ENCODE data around the gene CLUH.

Gene CLUH

DNA sequence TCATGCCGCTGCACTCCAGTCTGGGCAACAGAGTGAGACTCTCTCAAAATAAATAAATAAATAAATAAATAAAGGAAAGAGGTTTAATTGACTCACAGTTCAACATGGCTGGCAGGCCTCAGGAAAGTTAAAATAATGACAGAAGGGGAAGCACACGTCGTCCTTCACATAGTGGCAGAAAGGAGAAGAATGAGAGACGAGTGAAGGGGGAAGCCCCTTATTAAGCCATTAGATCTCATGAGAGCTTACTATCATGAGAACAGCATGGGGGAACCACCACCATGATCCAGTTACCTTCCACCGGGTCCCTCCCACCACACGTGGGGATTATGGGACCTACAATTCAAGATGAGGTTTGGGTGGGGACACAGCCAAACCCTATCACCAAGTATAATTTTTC is 63.6 kb downstream of the CLUH start:
- Histone ChIP-seq H3K4me1 (ENCODE audit: control insufficient read depth, insufficient read depth, low read length, unreplicated experiment) (peaks cover 18% of the 10 kb centered on the region), H3K27me3 (ENCODE audit: insufficient read depth, low read length) (no peaks in the 10 kb centered on the region), H3K27ac (ENCODE audit: low read depth, low read length) (no peak overlapping the region), H3K79me2 (ENCODE audit: control insufficient read depth, insufficient read depth, low read length, unreplicated experiment) (peaks cover 53% of the 10 kb centered on the region), H3K4me3 (ENCODE audit: low read depth, low read length) (no peak overlapping the region), H3K36me3 (ENCODE audit: insufficient read depth, low read length) (peaks cover 8% of the 10 kb centered on the region), H2AFZ (ENCODE audit: low read length, unreplicated experiment) (no peak overlapping the region)

DNA sequence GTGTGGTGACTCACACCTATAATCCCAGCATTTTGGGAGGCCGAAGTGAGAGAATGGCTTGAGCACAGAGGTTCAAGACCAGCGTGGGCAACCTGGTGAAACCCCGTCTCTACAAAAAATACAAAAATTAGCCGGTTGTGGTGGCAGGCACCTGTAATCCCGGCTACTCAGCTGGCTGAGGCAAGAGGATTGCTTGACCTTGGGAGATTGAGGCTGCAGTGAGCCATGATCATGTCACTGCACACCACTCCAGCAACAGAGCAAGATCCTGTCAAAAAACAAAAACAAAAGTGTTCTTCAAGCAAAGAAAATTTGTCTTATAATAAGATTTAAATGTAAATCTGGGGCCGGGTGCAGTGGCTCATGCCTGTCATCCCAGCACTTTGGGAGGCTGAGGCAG is 66.6 kb downstream of the CLUH start:
- peaks cover 9% of the 10 kb centered on the region for H3K4me1 ChIP-seq (ENCODE audit: control insufficient read depth, insufficient read depth, low read length, unreplicated experiment)
- H3K4me3 ChIP-seq (ENCODE audit: low read depth, low read length), result no peak overlapping the region
- peaks cover 16% of the 10 kb centered on the region for H3K36me3 ChIP-seq (ENCODE audit: insufficient read depth, low read length)
- H3K27me3 ChIP-seq (ENCODE audit: insufficient read depth, low read length), result no peaks in the 10 kb centered on the region
- H2AFZ ChIP-seq (ENCODE audit: low read length, unreplicated experiment), result no peak overlapping the region
- no peak overlapping the region for H3K27ac ChIP-seq (ENCODE audit: low read depth, low read length)
- H3K79me2 ChIP-seq (ENCODE audit: control insufficient read depth, insufficient read depth, low read length, unreplicated experiment), result peaks cover 57% of the 10 kb centered on the region

Measured in ACC112 (cell line).